Adrenal gland (tissue), 5 donors: Measurements from ENCODE around the gene RGS6.

Experiments used
- CTCF ChIP-seq, 6 experiments: fragments of 450-650 bp in 4 of 6; fragments of 200-600 bp in 2 of 6; sonication (generic) in 1 of 6; IDR thresholded peaks; 1 replicate in 5 of 6; 2 replicates in 1 of 6; pipeline versions ENCODE4 v1.5.1 to v1.8.0; 2016 to 2021; ENCODE audit warnings: antibody characterized with exemption in 6 of 6, mild to moderate bottlenecking in 2 of 6, moderate library complexity in 1 of 6
- POLR2A ChIP-seq, 2 donors: fragments of 450-650 bp; IDR thresholded peaks; one replicate each; pipeline ENCODE4 v1.6.1; 2017; ENCODE audit warnings: antibody characterized with exemption in 2 of 2, mild to moderate bottlenecking in 2 of 2, moderate library complexity in 1 of 2
- donor health status: DM: no; HTN: no; CAD: no.

DNA sequence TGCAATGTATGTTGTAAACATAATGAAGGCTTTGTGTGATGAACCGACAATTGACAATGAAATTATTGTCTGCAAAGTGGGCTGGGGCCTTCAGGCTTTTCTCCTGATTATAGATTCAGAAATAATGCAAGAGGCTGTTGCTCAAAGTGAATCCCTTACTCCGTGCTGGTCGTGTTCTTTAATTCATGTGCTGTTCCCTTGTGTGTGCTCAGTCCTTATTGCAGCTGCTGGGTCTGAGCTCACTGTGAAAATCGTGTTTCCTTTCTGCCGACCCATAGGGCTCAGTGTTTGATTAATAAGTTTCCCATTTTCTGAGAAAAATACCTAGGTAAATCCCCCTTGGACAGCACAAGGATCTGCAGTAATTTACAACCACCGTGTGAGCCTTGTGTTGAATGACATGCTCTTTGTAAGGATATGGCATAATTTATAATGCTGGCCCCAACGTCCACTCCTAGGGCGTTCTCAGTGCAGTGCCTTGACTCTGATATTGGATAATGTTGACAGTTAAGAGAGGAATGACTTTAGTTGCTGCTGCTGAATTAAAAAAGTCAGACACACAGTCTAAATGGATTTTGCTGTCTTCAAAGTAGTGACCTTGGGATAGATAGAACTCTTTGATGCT is 81.6 kb downstream of the RGS6 start:
- TF ChIP-seq CTCF (IDR thresholded peaks at IDR 0.05) = no peak
- no peak for TF ChIP-seq POLR2A (IDR thresholded peaks at IDR 0.05)
